ENCODE data around the gene KIF25. TPM values are rescaled to one million over a fixed set of nuclear protein-coding genes. Genes with fewer than 3 reads are reported as not detected.

KIF25 gene, protein sequence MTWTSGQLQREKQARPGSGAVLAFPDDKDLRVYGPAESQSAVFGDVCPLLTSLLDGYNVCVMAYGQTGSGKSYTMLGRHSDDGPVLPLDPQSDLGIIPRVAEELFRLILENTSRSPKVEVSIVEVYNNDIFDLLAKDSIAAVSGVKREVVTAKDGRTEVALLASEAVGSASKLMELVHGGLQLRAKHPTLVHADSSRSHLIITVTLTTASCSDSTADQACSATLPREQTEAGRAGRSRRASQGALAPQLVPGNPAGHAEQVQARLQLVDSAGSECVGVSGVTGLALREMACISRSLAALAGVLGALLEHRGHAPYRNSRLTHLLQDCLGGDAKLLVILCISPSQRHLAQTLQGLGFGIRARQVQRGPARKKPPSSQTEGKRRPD
- total RNA-seq = 0.05 TPM in 1 of 2 replicates, not detected in the other

DNA sequence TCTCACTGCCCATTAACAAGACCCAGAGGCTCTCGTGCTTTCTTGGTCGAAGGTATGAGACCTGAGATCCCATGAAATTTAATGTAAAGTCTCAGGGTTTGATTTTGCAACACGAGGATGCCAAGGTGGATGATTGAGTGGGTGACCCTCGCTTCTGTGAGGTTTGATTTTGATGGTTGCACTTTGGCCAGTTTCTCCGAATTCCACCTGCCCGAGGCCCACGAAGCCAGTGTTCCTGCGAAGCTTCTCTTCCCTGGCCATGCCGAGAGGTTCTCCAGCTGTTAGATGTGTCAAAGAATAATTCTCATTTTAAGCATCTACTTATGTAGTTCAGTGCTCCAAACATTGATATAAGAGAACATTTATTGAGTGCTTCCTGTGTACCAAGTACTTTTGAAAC is at the start of gene KIF25:
Gene KIF25 (plus strand): TSS at position 30 of the 400 bp plus-strand sequence. CDS start 31,915 bp downstream, outside the sequence.
- DNase-seq (ENCODE audit: low read depth) = no peak

DNA sequence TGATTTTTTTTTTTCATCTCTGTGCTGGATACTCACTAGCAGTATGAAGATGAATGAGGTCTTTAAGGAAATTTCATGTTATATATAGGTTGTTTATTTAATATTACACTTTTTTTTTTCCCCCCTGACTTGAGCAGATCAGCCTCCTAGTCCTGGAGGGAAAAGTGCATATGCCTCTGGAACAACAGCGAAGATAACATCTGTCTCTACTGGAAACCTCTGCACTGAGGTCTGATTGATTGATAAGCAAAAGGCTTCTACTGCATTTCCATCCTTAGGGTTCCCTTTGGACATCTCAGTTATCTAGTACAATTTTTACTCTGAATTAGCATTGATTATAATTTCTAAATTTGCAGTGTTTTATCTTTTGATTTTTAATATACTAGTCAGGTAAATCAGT is 49.8 kb upstream of the KIF25 start:
- no peak for DNase-seq (ENCODE audit: low read depth)

DNA sequence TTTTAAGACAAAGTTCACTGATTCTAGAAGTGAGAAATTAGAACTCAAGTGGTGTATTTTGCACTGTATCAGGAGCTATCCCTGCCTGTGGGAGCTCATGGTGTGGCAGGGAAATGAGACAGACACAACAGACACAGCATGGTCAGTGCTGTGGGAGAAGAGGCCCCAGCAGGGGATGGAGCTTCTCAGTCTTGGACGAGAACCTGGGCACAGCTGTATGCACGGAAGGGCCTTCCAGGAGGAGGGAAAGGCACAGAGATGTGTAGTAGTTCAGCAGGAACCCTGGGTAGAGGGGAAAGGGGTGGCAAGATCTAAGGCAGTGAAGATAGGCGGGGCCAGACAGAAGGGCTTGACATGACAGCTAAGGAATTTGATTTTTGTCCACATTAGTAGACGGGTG is 48.8 kb upstream of the KIF25 start:
- no peak for DNase-seq (ENCODE audit: low read depth)

DNA sequence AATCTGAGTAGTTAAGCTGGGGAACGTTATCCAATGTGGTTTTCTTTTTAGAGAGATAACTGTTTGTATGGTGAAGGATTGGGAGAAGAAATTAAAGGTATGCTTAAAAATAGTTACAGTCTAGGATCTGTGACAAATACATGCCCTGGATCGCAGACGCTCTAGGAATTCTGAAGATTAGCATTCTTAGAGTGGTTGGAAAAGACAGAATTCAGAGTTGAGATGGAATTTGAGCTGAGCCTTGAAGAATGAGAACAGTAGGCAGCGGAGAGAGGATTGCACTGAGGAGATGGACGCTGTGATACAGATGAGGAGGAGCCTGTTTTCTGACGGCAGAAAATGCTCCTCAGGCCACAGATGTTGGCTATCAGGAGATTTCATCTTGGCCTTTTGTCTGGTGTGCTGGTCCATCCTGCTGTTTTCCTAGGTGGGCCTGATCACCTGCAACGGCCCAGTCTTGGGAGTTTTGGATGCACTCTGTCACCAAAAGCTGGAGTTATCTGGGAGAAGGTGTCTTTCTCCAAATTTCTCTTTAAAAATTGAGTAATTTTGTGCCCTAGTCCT is 48.3 kb upstream of the KIF25 start:
- DNase-seq (ENCODE audit: low read depth) = no peak

DNA sequence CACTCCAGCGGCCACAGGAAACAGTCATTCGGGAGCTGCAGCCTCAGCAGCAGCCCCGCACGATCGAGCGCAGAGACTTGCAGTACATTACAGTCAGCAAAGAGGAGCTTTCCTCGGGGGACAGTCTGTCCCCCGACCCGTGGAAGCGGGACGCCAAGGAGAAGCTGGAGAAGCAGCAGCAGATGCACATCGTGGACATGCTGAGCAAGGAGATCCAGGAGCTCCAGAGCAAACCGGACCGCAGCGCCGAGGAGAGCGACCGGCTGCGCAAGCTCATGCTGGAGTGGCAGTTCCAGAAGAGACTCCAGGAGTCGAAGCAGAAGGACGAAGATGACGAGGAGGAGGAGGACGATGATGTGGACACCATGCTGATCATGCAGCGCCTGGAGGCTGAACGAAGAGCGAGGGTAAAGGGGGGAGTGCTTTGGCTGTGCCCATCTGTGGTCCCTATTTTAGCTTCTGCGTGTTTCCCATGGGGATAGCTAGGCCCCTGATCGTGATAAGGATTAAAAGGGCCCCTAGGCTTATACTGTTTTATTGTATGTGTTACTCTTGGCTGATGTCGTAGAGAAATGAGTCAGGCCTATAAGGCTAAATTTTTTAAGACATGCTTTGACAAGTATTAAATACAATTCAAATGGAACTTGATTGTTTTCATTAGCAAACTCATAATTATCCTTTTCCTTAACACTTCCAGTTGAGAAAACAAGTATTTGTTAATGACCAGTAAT is 45.5 kb upstream of the KIF25 start:
- no peak for DNase-seq (ENCODE audit: low read depth)

DNA sequence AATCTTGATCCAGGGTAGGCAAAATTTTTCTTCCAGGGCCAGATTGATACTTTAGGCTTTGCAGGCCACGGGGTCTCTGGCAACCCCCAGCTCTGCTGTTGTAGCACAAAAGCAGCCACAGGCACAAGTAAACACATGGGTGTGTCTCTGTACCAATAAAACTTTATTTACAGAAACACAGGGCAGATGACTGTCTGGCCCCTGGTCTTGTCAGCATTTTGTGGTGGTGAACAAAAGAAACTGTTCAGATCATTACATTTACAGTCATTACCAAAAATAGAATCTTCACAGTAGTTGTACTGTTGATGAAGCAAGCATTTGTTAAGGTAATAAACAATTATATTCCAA is 45.0 kb upstream of the KIF25 start:
- no peak for DNase-seq (ENCODE audit: low read depth)

DNA sequence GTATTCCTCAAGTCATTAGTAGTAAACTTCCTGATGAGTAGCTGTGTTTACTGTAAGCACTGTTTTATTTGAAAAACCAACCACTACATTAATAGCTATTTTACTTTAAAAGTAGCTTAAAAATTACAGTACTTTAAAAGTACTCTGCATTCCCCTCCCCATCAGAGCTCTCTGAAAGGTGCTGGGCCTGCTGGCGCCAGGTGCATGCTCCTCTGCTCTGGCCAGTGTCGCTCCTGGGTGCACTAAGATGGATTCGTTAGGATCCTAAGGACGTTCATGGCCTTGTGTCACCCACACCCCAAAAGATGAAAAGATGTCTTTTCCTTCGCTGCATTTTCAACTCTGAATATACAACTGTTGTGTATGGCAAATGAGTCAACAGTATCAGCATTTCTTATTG is 43.9 kb upstream of the KIF25 start:
- DNase-seq (ENCODE audit: low read depth) = no peak

DNA sequence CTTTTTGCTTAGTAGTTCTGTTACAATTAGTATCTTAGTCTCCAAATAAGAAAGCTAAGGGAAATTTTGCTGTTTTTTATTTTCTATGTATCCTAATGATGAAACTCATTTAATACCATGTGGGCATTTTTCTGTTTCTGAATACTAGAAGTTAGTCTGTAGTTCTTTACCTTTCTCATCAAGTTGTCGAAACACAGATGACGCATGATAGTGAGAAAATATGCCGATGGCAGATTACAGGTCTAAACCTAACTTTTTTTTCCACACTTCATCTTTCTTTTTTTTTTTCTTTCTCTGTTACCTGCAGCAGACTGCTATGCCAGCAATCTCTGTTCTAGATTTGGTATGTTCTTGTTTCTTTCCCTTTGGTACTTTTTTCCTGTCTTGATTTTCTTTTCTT is 43.3 kb upstream of the KIF25 start:
- DNase-seq (ENCODE audit: low read depth) = no peak

DNA sequence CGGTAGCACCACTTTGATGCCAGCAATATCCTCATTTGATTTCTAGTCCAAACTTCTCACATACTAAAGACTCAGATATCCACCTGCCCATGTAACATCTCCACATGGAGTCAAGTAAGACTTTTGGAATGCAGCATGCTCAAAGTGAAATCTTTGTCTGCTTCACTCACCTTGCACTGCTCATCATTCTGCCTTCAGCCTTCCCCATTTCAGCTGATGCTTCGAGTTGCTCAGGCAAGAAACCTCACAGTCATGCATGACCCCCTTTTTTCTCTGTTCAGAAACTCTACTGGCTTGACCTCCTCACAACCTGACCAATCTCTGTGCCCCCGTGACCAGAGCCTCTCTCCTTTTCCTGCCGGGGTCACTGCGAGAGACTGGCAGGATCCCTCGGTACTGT is 41.0 kb upstream of the KIF25 start:
- DNase-seq (ENCODE audit: low read depth) = peak; percentile 52

DNA sequence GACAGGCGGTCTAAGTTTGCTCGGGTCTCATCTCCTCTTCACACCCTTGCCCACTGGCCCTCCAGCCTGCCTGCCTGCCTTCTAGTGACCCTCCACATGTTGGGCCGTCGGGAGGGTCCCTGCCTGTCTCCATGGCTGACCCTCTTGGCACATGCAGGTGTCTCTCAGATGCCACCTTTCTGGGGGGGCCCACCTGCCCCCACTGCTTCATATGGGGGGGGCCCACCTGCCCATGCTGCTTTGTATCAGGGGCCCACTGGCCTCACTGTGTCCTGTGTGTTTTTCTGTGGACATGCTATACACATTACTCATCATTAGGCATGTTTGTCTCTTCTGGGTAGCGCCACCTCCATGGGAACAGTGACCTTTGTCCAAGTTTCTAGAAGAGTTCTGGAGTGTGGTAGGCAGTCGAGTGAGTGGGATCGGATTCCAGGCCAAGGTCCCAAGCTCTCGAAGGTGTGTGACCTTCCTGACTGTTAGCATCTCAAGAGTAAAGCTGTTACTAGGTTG is 40.4 kb upstream of the KIF25 start:
- DNase-seq (ENCODE audit: low read depth) = peak; percentile 81

DNA sequence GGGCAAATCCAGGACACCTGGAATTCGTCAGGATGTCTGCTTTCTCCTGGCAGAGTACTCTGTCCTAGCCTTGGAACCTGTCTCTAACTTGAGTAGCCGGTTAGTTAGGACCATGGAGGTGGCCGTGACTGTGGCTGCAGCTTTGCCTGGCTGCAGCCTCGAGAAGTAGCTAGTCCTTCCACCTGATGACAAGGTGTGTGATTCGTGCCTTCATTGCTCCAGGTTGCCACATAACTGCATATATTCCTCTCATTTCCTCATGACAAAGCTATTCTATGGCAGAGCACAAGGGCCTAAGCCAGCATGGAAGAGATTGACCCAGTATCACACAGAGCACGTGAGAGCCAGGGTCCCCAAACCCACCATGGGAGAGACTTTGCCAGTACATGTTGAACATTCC is 39.8 kb upstream of the KIF25 start:
- DNase-seq (ENCODE audit: low read depth) = no peak

DNA sequence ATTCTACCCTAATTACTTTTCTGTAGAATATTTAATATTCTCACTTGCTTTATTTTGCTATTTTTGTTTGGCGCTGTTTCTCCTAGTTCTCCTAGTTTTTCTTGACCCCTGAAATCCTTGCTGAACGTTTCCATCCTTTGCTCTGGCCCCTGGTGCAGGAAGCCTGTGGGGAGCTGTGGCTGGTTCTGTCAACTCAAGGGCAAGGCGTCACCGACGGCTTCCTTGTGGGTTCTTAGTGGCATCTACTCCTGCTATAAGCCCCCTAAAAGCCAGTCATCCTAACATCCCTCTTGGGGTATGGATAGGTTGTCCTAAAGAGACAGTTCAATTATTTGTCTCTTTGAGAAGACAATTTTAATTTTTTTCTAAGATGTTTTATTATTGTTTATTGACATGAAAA is 36.9 kb upstream of the KIF25 start:
- no peak for DNase-seq (ENCODE audit: low read depth)

DNA sequence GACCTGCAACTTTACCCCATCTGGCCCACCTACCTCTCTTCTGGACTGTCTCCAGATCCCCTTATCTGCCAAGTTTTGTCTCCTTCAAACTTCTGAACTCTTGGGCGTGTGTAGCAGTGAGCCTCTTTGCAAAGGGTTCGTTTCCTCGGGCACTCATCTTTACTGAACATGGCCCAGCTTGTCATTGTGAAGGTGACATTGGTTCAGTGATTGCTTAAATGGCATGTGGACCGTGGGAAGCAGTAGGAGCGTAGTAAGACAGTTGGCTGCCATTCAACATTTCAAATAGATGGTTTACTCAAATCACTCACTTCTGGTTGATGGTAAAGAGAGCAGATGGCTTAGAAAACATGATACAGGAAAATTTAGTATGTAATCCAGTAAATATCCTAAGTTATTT is 34.8 kb upstream of the KIF25 start:
- no peak for DNase-seq (ENCODE audit: low read depth)

DNA sequence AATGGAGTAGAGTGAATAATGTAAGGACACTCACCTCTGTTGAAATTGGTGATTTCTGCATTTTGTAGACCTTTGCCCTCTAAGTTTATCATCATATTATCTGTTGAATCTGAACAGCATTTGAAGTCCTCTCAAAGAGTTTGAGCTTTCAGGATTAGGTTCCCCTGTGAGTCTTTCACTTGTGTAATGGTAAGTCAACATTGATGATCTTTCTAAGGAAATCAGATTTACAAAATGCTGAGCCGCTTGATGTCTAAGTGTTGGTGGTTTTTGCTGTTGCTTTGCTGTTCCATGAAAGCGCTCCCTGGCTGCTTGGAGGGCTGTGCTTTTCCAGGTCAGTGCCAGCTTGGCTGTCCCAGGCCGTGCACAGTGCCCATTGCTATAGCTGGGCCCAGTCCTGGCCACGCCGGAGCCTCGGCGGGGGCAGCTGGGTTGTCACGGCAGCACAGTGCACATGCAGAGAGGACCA is 33.8 kb upstream of the KIF25 start:
- DNase-seq (ENCODE audit: low read depth) = no peak

DNA sequence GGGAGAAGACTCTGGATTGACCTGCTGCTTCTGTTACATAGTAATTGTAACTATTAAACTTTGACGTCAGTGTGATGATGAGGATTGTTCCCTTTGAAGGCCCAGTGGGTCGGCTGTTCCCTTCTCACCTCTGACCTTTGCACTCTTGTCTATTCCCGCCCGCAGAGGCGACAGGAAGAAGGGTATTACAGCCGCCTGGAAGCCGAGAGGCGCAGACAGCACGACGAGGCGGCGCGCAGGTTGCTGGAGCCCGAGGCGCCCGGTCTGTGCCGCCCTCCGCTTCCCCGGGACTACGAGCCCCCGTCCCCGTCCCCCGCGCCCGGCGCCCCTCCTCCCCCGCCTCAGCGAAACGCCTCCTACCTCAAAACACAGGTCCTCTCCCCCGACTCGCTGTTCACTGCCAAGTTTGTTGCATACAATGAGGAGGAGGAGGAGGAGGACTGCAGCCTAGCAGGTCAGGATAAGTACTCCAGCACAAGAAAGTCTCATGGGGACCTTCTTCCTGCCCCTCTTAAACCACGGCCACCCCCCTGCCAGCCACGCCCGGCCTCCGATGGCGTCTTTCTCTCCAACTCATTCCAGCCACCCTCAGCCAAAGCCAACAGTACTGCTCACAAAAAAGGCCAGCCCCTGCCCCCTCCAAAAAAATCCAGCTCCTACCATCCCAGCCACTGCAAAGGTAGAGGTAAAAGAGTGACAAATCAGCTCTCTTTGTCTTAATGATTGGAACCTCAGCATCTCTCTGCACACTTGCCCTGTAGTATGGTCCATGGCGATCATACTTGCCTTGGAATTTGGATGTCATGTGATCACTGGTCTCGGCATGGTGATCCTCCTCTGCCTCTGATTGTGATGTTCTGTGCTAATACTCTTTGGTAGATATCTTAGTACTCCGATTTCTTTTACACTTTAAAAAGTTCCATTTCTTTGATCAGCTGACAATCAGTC is 31.6 kb upstream of the KIF25 start:
- DNase-seq (ENCODE audit: low read depth) = no peak

DNA sequence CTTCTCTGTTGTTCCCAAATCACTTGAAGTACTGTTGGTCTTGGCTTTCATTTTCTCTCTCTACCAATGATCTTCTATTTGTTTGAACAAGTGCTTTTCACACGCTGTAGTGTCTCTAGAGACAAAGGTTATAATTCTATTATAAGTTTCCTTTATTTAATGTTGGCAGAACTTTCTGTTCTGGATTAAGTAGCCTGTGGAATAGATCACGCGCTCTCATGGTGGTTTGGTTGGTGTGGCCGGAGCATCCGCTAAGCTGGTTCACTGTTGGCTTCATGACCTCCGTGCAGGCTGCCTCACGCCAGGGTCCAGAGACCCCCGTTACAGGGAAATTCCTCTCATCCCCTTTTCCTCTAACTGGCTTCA is 30.9 kb upstream of the KIF25 start:
- no peak for DNase-seq (ENCODE audit: low read depth)

DNA sequence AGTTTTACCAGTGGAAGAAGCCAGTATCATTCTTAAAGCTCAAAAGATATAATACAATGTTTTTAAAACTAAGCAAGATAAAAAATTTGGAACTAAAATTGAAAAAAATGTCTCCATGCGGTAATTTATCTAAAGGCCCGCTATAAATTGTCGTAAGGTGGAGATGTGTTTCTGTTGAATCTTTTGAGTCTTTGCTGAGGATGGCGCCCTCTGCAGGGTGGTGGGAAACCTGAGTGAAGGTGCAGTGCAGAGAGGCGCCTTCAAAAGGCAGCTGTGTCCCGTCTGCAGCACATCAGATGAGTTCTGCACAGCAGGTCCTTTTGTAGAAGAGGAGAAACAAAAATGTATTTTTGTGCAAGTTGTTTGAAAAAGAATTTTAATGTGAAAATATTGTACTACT is 29.4 kb upstream of the KIF25 start:
- peak; percentile 25 for DNase-seq (ENCODE audit: low read depth)

DNA sequence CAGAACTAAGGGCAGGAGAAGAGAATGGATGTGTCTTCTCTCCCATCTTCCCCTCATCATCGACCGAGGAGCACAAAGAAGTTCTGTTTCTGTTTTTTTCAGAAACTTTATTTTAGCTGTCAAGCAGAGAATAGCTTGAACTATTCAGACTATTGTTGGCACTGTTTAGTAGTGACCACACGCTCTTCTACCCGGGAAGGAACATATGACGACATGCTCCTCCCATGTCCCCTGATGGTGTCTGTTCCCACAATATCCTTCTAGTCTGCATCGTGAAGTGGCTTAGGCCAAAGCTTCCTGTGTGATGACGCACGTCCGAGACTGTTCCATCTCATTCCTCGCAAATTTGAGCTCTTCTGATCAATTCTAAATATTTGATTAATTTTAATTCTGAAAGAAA is 27.2 kb upstream of the KIF25 start:
- no peak for DNase-seq (ENCODE audit: low read depth)

DNA sequence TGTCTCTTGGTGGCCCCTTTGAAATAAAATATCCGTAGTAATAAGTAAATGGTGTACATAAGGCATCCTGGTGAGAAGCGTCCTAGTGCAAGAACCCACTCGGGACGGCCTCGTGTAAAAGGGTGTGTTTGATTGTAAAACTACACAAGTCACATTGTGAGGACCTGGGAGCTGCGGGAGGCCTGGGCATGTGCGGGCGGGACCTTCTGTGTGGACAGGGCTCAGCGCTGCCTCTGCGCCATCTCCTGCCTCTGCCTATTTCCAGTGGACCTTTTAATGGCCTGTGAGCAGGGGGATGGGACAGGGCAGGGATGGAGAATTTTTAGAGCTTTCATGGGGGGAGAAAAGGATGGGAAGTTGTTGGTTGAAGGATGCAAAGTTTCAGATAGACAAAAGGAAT is 25.3 kb upstream of the KIF25 start:
- DNase-seq (ENCODE audit: low read depth) = no peak

DNA sequence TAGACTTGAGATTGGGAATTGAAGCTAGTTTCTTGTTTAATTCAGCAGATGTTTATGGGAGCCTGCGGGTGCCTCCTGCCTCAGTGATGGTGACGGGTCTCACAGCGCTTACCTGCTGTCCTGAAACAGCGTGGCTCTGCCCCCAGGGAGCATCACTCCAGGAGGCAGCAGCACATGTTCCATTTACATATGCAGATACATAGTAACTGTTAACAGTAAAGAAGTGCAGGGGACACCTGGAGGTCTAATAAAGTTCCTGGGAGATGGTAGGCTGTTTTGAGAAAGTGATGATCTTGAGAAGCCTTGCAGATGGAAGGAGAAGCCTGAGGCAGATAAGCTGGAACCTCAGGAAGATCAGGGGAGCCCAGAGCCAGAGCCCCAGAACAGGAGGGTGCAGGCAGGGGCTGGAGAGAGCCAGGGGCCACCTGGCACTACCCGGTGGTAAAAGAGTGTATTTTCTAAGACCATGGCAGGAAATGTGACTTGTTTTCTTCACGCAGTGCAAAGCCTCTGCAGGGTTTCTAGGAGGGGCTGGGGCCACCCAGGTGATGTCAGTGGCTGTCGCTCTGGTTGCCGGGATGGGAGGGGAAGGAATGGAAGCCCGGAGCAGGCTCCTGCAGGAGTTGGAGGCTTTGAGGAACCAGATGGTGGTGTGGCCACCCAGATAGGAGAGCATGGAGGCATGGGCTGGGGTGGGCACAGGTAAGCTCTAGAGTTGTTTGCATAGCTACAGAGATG is 24.2 kb upstream of the KIF25 start:
- DNase-seq (ENCODE audit: low read depth) = no peak

All from renal cortical epithelial cell (primary cell).